Large intestine (tissue), 3 donors: ENCODE data around the gene EYA2. TPM values are rescaled to one million over a fixed set of nuclear protein-coding genes. Genes with fewer than 3 reads are reported as not detected.

Experiments used
- DNase-seq, 2 donors: peaks; one replicate each; pipeline versions ENCODE4 v3.0.0 to v3.0.0-alpha.2; 2013
- H3K27ac ChIP-seq: one replicate; pipeline ENCODE4 v1.5.1; 2013; ENCODE audit warnings: low read length
- H3K27me3 ChIP-seq: 2 replicates; pipeline ENCODE4 v1.6.1; 2013; ENCODE audit warnings: low read length; ENCODE audit not compliant: control insufficient read depth, insufficient read depth
- H3K36me3 ChIP-seq: 2 replicates; pipeline ENCODE4 v1.6.1; 2013; ENCODE audit warnings: low read length; ENCODE audit not compliant: control insufficient read depth, insufficient read depth
- H3K4me1 ChIP-seq: one replicate; pipeline ENCODE4 v1.6.1; 2013; ENCODE audit warnings: low read length; ENCODE audit not compliant: control insufficient read depth, insufficient read depth
- H3K4me3 ChIP-seq: one replicate; pipeline ENCODE4 v1.5.1; 2013; ENCODE audit warnings: low read length
- H3K9me3 ChIP-seq: one replicate; pipeline ENCODE4 v1.6.1; 2013; ENCODE audit warnings: mild to moderate bottlenecking, low read depth, low read length, moderate library complexity; ENCODE audit not compliant: control insufficient read depth
- WGBS: methylation state at CpG from one replicate; pipeline ENCODE4 v1.1.5; 2013; ENCODE audit warnings: low lambda C conversion rate; ENCODE audit not compliant: insufficient coverage; 5-methylcytosine and 5-hydroxymethylcytosine counted together
- polyA plus RNA-seq: library from polyadenylated mRNA; unstranded; fragments of 120-200 nt; gene quantifications from one replicate; pipeline ENCODE4 v1.2.1, GENCODE V29; 2013

EYA2 gene
- polyA plus RNA-seq, 1 donor, result 0.72 TPM

- no peak overlapping the region for H3K27ac ChIP-seq
- DNase-seq, result peak; percentile 7 to 49
- H3K36me3 ChIP-seq, result no peaks in the 10 kb centered on the region
- H3K4me3 ChIP-seq, result no peak overlapping the region
- H3K27me3 ChIP-seq, result no peaks in the 10 kb centered on the region
- no CpG with 5 or more reads among the region's 2 CpGs for WGBS
- H3K4me1 ChIP-seq, result no peaks in the 10 kb centered on the region
- H3K9me3 ChIP-seq, result peaks cover 3% of the 10 kb centered on the region
These were observed 168.8 kb downstream of the EYA2 start for GRCh38 chr20:47063407-47063806.

- H3K27me3 ChIP-seq, result no peaks in the 10 kb centered on the region
- H3K9me3 ChIP-seq, result peaks cover 4% of the 10 kb centered on the region
- DNase-seq, result no peak
- no CpG with 5 or more reads among the region's 3 CpGs for WGBS
- H3K36me3 ChIP-seq, result no peaks in the 10 kb centered on the region
- no peaks in the 10 kb centered on the region for H3K4me1 ChIP-seq
- H3K4me3 ChIP-seq, result no peak overlapping the region
- H3K27ac ChIP-seq, result no peak overlapping the region
These were observed 169.2 kb downstream of the EYA2 start for GRCh38 chr20:47063808-47064207.

DNA sequence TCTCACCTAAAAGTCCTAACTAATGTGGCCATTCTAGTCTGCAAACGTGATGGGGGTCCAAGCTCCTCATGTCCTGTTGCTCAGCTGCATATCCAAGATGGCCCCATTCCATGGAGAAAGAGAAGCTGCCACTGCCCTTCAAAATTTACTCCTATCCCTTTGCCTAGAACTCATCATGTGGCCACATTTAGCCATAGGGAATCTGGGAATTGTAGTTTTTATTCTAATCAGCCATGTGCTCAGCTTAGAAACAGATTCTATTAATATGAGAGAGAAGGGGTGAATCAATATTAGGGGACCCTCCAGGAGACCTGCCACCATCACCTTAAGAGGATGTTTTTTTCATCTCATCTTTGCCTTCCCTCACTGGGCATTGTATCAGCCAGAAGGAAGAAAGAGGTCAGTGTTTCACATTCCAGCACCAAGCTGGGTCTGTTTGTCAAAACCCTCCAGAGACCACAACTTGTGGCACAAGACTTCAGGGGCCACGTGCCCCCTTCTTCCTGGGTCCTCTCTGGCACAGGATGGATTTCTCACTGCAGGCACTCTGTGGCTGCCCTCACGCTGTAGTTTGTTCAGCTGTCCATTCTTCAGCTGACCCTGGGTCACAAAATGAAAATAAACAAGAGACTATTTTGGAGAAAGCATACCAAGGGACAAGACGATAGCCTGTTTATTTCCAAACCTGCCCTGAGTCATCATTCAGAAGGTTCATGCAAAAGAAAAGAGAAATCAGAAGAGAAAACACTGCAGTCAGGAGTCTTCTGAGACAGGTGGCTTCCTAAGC lies 172.0 kb downstream of the EYA2 start:
- Histone ChIP-seq H3K36me3 (no peaks in the 10 kb centered on the region), H3K27me3 (no peaks in the 10 kb centered on the region), H3K27ac (no peak overlapping the region), H3K9me3 (peaks cover 4% of the 10 kb centered on the region), H3K4me3 (no peak overlapping the region), H3K4me1 (no peaks in the 10 kb centered on the region)
- 100% methylated on average over 1 of the region's 4 CpGs for WGBS
- DNase-seq, result no peak

GRCh38 chr20:47067776-47068175 lies 173.1 kb downstream of the EYA2 start:
- H3K27me3 ChIP-seq, result no peaks in the 10 kb centered on the region
- no peaks in the 10 kb centered on the region for H3K36me3 ChIP-seq
- H3K9me3 ChIP-seq, result peaks cover 4% of the 10 kb centered on the region
- WGBS, result 100% methylated on average over 2 of the region's 3 CpGs
- H3K4me3 ChIP-seq, result no peak overlapping the region
- H3K4me1 ChIP-seq, result no peaks in the 10 kb centered on the region
- DNase-seq, result no peak
- no peak overlapping the region for H3K27ac ChIP-seq

DNA sequence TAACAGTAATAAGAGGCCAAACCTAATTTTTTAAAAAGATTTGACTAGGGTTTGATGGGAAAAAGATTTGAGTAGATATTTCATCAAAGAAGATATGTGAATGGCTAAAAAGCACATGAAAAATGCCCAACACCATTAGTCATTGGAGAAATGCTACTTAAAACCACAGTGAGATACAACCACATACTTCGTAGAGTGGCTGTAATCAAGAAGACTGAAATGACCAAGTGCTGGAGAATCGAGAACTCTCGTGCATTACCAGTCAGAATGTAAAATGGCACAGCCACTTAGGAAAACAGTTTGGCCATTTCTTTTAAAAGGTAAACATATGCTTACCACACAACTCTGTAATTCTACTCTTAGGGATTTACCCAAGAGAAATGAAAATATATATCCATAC lies 175.5 kb downstream of the EYA2 start:
- Histone ChIP-seq H3K27ac (no peak overlapping the region), H3K4me1 (no peaks in the 10 kb centered on the region), H3K4me3 (no peak overlapping the region), H3K36me3 (no peaks in the 10 kb centered on the region), H3K9me3 (peaks cover 4% of the 10 kb centered on the region), H3K27me3 (no peaks in the 10 kb centered on the region)
- no peak for DNase-seq
- WGBS, result no CpG with 5 or more reads among the region's 3 CpGs

GRCh38 chr20:47071646-47072185 lies 177.1 kb downstream of the EYA2 start:
- peaks cover 4% of the 10 kb centered on the region for H3K9me3 ChIP-seq
- H3K27ac ChIP-seq, result no peak overlapping the region
- H3K27me3 ChIP-seq, result no peaks in the 10 kb centered on the region
- no peak overlapping the region for H3K4me3 ChIP-seq
- no peaks in the 10 kb centered on the region for H3K36me3 ChIP-seq
- no CpG with 5 or more reads among the region's 10 CpGs for WGBS
- DNase-seq, result no peak
- no peaks in the 10 kb centered on the region for H3K4me1 ChIP-seq

DNA sequence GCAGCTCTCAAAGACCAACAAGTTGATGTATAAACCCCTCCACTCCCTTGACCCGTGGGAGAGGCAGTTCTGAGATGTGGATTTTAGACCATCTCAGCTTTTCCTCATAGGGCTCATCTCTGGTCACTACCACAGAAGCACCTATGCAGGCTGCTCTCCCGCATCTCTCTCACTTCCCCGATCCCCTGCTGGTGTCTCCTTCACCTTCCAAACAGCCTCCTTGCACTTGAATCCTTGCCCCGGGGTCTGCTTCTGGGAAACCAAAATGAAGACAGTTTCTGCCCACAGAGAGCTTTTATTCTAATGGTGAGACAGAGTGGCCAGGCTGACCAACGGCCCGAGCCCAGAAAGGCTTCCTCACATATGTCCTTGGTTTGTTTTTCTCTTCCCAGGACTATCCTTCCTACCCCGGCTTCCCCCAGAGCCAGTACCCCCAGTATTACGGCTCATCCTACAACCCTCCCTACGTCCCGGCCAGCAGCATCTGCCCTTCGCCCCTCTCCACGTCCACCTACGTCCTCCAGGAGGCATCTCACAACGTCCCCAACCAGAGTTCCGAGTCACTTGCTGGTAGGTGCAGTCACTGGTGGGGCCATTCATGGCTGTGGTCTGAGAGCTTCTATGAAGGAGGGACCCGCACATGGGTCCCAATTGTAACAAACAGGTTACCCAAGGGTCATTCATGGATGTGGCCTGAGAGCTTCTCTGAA lies 179.3 kb downstream of the EYA2 start:
- Histone ChIP-seq H3K36me3 (no peaks in the 10 kb centered on the region), H3K27ac (no peak overlapping the region), H3K9me3 (no peaks in the 10 kb centered on the region), H3K4me3 (no peak overlapping the region), H3K27me3 (no peaks in the 10 kb centered on the region), H3K4me1 (no peaks in the 10 kb centered on the region)
- WGBS, result 100% methylated on average over 1 of the region's 16 CpGs
- no peak for DNase-seq

DNA sequence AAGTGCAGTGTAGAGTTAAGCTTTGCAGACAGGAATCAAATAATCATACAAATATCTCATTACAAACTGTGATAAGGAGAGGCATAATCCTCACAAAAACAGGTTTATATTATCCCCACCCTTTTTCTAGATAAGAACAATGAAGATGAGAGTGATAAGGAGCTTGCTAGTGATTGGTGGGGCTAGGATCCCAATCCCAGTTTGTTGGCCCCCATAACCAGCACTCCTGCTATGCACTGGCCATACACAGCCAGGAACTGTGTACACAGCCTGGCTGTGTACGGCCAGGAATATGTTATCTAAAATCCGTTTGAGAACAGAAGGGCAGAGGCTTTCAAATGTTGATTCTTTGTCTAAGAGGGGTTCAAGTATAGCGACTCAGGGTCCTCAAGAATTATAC lies 180.6 kb downstream of the EYA2 start:
- Histone ChIP-seq H3K4me1 (no peaks in the 10 kb centered on the region), H3K4me3 (no peak overlapping the region), H3K27me3 (no peaks in the 10 kb centered on the region), H3K36me3 (no peaks in the 10 kb centered on the region), H3K27ac (no peak overlapping the region), H3K9me3 (no peaks in the 10 kb centered on the region)
- no CpG with 5 or more reads among the region's 3 CpGs for WGBS
- DNase-seq, result no peak

DNA sequence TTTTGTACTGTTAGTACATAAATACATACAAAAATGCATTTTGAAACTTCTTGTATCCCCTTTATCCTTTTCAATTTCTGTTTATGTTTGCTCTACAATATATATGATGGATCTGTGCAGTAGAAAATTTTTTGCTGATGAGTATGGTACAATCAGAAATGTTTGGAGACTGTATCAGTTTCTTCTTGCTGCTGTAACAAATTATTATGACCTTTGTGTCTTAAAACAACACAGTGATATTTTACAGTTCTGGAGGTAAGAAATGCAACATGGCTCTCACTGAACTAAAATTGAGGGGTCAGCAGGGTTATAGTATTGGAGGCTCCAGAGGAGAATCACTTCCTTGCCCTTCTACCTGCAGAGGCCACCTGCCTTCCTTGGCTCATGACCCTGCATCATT lies 184.4 kb downstream of the EYA2 start:
- no peak for DNase-seq
- Histone ChIP-seq H3K27ac (no peak overlapping the region), H3K27me3 (no peaks in the 10 kb centered on the region), H3K9me3 (no peaks in the 10 kb centered on the region), H3K4me1 (no peaks in the 10 kb centered on the region), H3K36me3 (no peaks in the 10 kb centered on the region), H3K4me3 (no peak overlapping the region)

DNA sequence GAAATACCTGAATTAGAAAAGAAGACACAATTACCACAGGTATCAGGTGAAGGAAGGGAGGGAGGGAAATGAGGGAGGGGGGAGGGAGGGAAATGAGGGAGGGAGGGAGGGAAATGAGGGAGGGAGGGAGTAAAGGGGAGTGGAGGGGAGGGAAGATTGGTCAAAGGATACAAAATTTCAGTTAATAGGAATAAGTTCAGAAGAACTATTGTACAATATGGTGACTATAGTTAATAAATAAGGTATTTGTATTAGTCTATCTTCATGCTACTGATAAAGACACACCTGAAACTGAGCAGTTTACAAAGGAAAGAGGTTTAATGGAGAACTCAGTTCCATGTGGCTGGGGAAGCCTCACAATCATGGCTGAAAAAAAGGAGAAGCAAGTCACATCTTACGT lies 185.7 kb downstream of the EYA2 start:
- H3K4me1 ChIP-seq, result no peaks in the 10 kb centered on the region
- H3K9me3 ChIP-seq, result no peaks in the 10 kb centered on the region
- no peak overlapping the region for H3K27ac ChIP-seq
- H3K36me3 ChIP-seq, result no peaks in the 10 kb centered on the region
- H3K4me3 ChIP-seq, result no peak overlapping the region
- no peaks in the 10 kb centered on the region for H3K27me3 ChIP-seq
- DNase-seq, result no peak
- no CpG with 5 or more reads among the region's 1 CpG for WGBS
